ACC112 (cell line): ENCODE results near the gene PRM1.
"Not testable (repeated sequence)": the region's sequence is repeated elsewhere in the genome, so short reads cannot be mapped to it uniquely, and the experiment has no call there.

ENCODE experiments used
- H2AFZ ChIP-seq: fragments of 200-600 bp; sonication (generic); one replicate; pipeline ENCODE4 v1.6.0; 2017; ENCODE audit warnings: antibody characterized with exemption, low read length; ENCODE audit not compliant: unreplicated experiment
- H3K27ac ChIP-seq: fragments of 200-600 bp; sonication (generic); 2 replicates; pipeline ENCODE4 v1.5.1; 2014; ENCODE audit warnings: low read depth, mild to moderate bottlenecking, antibody characterized with exemption, low read length, moderate library complexity
- H3K27me3 ChIP-seq: fragments of 200-600 bp; sonication (generic); 2 replicates; pipeline ENCODE4 v1.6.1; 2014; ENCODE audit warnings: mild to moderate bottlenecking, antibody characterized with exemption, low read length, moderate library complexity, mixed read lengths; ENCODE audit not compliant: insufficient read depth
- H3K36me3 ChIP-seq: fragments of 200-600 bp; sonication (generic); 2 replicates; pipeline ENCODE4 v1.6.1; 2016; ENCODE audit warnings: mild to moderate bottlenecking, antibody characterized with exemption, low read length, moderate library complexity, mixed read lengths; ENCODE audit not compliant: insufficient read depth
- H3K4me1 ChIP-seq: fragments of 200-600 bp; sonication (generic); one replicate; pipeline ENCODE4 v1.6.1; 2016; ENCODE audit warnings: low read length, mixed read lengths; ENCODE audit not compliant: insufficient read depth, unreplicated experiment, control insufficient read depth
- H3K4me3 ChIP-seq: fragments of 200-600 bp; sonication (generic); 2 replicates; pipeline ENCODE4 v1.5.1; 2014; ENCODE audit warnings: mild to moderate bottlenecking, low read depth, low read length
- H3K79me2 ChIP-seq: fragments of 200-600 bp; sonication (generic); one replicate; pipeline ENCODE4 v1.6.0; 2016; ENCODE audit warnings: low read length; ENCODE audit not compliant: control insufficient read depth, unreplicated experiment, insufficient read depth

PRM1 gene

DNA sequence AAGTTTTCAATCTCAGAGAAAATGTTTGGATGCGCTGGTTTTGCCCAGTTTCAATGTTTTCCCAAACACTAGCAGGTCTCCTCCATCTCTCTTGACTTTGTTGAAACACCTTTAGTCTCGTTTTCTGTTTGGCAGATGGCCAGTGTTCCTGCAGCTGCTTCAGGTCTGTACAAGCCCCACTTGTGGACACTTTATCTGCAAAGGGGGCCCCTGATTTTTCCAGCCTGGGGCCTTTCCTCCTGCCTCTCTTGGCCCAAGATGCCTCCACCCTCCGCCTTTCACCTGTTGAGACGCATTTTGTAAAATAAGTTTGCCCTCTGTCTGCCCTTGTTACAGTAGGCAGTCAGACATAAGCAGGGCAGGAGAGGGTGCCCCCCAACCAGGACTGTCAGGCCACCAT lies 21.8 kb upstream of the PRM1 start:
- Histone ChIP-seq H3K79me2 (no peaks in the 10 kb centered on the region), H3K27ac (no peak overlapping the region), H3K27me3 (no peaks in the 10 kb centered on the region), H2AFZ (no peak overlapping the region), H3K36me3 (no peaks in the 10 kb centered on the region), H3K4me1 (no peaks in the 10 kb centered on the region), H3K4me3 (no peak overlapping the region)

DNA sequence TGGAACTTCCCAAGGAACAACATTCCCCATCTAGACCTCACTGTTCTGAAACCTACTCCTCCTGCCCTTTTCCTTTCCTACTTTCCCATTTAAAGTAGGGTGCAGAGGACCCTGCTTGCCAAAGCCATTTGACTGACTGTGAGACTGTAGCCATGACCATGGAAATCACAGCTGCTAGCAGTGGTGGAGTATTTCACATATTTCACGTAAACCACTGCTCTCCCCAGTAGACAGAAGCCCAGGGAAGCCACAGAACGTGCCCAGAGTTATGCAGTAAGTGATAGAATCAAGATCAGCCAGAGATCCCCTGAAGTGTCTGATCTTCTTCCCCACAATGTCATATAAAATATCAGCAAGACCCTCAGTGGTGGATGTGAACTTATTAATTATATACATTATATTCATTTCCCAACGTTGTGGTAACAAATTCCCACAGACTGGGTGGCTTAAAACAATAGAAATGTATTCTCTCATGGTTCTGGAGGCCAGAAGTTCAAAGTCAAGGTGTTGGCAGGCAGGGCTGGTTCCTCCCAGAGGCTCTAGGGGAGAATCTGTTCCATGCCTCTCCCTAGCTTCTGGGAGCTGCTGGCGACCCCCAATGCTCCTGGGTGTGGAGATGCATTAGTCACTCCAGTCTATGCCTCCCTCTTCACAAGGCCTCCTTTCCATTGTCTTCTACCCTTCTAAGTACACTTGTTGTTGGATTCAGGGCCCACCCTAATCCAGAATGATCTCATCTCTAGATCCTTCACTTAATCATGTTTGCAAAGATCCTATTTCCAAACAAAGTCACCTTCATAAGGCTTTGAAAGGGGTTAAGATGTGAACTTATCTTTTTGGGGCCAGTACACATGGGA lies 20.7 kb upstream of the PRM1 start:
- Histone ChIP-seq H3K4me1 (peaks cover 6% of the 10 kb centered on the region), H2AFZ (no peak overlapping the region), H3K4me3 (no peak overlapping the region), H3K36me3 (no peaks in the 10 kb centered on the region), H3K27ac (no peak overlapping the region), H3K79me2 (no peaks in the 10 kb centered on the region), H3K27me3 (no peaks in the 10 kb centered on the region)

DNA sequence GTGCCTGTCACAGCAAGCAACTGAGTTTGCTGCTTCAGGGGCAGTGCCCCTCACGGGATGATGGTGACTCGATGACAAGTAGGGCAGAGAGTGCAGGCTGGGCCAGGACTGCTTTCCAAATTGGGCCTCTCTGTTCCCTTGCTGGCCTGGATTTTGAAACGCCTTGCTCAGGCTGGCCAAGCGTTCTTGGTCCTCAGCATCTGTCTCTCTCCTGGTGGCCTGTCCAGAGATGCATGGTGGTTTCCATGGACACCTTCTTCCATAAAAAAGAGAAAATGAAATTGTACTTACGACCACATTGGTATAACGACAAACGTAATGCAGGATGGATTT lies 19.4 kb upstream of the PRM1 start:
- no peak overlapping the region for H3K4me3 ChIP-seq
- peaks cover 7% of the 10 kb centered on the region for H3K4me1 ChIP-seq

DNA sequence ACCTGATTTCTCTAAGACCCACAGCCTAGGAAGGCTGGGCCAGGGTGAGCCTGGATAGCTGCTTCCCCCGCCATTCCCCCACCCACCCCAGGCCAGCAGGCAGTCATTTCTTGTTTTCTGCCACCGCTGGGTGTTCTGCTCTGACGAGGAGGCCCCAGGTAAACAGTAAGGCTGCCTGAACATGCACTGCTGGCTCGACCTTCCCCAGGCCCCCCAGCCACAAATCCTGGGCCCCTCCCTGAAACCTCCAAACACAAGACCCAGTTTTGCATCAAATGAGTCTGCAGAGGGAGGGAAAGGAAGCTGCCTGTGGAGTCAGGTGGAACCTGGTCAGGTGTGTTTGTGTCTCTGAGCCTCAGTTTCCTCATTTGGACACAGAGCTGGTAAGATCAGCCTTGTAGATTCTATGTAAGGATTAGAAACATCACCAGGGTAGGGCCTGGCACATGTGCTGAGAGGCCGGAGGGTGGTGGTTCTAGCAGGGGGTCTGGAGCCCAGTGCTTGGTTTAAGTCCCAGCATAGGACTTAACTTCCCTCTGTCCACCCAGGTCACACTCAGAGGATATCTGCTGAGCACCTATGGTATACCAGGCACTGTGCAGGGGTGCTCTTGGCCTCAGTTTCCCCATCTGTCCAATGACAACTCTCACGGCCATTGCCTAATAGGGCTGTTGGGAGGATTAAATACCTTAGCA lies 18.9 kb upstream of the PRM1 start:
- Histone ChIP-seq H3K79me2 (no peaks in the 10 kb centered on the region), H2AFZ (no peak overlapping the region), H3K36me3 (no peaks in the 10 kb centered on the region), H3K27ac (no peak overlapping the region), H3K4me1 (peaks cover 7% of the 10 kb centered on the region), H3K4me3 (no peak overlapping the region), H3K27me3 (no peaks in the 10 kb centered on the region)

More for the DNA sequence above, 19.4 kb upstream of the PRM1 start:
- no peak overlapping the region for H3K27ac ChIP-seq
- no peaks in the 10 kb centered on the region for H3K79me2 ChIP-seq
- H3K36me3 ChIP-seq: no peaks in the 10 kb centered on the region
- no peak overlapping the region for H2AFZ ChIP-seq
- no peaks in the 10 kb centered on the region for H3K27me3 ChIP-seq

DNA sequence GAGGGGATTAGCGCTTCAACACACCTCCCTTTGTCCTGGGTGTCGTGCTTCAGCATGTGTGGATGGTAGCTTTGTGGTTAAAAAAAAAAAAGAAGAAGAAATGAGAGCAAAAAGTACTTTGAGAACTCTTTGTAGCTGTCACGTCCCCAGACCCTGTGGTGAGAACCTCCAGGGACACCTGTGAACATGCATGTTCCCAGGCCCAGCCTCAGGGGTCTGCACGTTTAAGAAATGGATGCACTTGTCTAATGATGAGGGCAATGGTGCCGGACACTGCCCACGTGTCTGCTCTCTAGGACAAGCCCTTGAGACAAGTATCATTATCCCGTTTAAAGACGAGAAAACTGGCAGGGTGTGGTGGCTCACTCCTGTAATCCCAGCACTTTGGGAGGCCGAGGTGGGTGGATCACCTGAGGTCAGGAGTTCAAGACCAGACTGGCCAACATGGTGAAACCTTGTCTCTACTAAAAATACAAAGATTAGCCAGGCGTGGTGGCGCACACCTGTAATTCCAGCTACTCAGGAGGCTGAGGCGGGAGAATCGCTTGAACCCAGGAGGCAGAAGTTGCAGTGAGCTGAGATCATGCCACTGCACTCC lies 17.9 kb upstream of the PRM1 start:
- not testable (repeated sequence) for H3K27ac ChIP-seq, H3K4me3 ChIP-seq, H3K79me2 ChIP-seq, H2AFZ ChIP-seq, H3K4me1 ChIP-seq, H3K36me3 ChIP-seq, H3K27me3 ChIP-seq

DNA sequence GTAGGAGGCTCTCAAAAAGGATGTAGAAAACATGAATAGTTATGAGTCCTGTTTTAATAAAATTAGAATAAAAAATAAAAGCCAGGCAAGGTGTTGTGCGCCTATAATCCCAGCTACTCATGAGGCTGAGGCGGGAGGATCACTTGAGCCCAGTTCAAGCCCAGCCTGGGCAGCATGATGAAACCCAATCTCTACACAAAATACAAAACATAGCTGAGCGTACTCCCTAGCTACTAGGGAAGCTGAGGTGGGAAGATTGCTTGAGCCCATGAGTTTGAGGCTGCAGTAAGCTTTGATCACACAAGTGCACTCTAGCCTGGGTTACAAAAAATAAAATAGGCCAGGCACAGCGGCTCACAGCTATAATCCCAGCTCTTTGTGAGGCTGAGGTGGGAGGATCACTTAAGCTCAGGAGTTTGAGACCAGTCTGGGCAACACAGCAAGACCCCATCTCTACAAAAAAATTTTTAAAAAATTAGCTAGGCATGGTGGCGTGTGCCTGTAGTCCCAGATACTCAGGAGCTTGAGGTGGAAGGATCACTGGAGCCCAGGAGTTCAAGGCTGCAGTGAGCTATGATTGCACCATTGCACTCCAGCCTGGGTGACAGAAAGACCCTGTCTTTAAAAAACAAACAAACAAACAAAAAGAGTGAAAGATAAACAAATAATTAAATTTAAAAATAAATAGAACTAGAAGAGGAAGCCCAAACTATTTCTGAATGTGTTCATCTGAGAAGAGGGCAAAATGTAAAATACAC lies 17.2 kb upstream of the PRM1 start:
- H3K27ac ChIP-seq: no peak overlapping the region
- no peak overlapping the region for H3K4me3 ChIP-seq
- no peaks in the 10 kb centered on the region for H3K79me2 ChIP-seq
- H2AFZ ChIP-seq: no peak overlapping the region
- H3K4me1 ChIP-seq: peaks cover 7% of the 10 kb centered on the region
- H3K27me3 ChIP-seq: no peaks in the 10 kb centered on the region
- H3K36me3 ChIP-seq: no peaks in the 10 kb centered on the region

DNA sequence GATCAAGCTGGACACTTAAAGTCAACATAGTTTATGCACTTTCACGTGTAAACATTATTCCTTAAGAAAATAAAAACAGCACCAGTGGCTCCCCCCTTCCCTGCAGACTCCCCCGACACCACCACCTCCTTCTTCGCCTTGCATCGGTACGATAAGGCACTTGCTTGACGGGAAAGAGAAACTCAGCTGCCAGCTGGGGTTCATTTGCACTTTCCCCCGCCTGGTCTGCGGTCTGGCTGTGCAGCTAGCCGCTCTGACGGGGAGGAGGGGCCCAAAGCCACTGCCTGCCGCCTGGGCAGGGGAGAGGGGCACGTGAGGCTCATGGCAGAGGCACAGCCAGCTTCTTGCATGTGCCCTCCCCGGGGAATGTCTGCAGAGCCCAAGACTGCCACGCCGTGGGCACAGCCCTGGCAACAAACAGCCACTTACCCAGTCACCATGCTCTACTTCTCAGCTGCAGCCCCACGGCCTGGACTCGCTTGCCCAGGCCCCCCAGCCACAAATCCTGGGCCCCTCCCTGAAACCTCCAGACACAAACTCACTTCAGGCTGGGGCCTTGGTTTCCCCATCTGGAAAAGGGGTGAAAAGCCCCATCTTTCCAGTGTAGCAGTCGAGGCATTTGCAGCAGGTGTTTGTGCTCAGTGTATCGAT lies 16.5 kb upstream of the PRM1 start:
- Histone ChIP-seq H3K4me3 (peak overlapping the region; percentile 31), H3K79me2 (no peaks in the 10 kb centered on the region), H3K4me1 (peaks cover 7% of the 10 kb centered on the region), H3K27me3 (no peaks in the 10 kb centered on the region), H2AFZ (no peak overlapping the region), H3K27ac (no peak overlapping the region), H3K36me3 (no peaks in the 10 kb centered on the region)

DNA sequence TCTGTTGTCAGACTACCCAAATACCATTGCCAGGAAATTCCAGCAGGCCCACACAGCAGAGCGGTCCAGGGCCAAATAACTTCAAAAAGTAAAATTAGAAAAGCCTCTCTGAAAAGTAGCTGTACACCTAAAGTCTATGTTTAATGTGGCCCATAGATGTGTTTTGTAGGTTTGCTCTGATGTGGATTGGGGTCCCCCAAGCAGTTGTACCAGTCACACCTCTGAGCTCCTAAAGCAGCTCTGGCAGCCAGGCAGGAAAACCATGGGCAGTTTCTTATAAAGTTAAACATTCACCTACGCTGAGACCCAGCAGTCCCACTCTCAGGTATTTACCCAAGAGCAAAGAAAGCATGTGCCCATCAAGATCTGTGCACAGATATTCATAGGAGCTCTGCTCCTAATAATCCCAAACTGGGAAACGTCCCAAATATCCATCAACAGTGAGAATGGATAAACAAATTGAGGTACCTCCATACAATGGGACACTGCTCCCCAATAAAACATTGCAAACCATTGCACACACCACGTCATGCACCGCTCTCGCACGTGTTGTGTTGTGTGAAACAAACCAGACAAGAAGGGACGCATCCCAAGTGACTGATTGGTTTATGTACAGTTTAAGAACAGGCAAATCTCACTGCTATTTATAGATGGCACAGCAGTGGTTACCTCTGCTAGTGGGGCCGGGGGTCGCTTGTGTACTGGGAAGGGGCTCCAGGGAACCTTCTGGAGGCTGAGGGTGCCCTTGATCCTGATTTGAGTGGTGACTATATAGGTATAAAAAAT lies 15.8 kb upstream of the PRM1 start:
- H3K36me3 ChIP-seq: no peaks in the 10 kb centered on the region
- peak overlapping the region; percentile 31; the same call in 1 of the 2 replicates for H3K4me3 ChIP-seq
- peaks cover 7% of the 10 kb centered on the region for H3K4me1 ChIP-seq
- H3K27ac ChIP-seq: no peak overlapping the region
- H3K79me2 ChIP-seq: no peaks in the 10 kb centered on the region
- no peaks in the 10 kb centered on the region for H3K27me3 ChIP-seq
- H2AFZ ChIP-seq: no peak overlapping the region

DNA sequence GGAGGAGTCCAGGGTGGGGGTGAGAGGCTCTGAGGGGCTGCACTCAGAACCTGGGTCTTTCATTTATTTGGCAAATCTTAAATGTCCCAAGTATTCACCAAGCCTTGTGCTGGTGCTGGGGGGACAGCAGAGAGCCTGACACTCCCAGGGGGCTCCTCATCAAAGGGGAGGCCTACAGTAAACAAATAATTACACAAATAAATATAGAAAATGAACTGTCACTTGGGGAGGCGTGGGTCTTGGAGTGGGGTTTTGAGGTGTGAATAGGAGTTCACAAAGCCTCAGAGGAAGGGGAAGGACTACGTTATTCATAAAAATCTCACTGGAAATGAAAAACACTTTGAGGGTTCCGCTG lies 15.2 kb upstream of the PRM1 start:
- H3K79me2 ChIP-seq: no peaks in the 10 kb centered on the region
- no peaks in the 10 kb centered on the region for H3K27me3 ChIP-seq
- no peaks in the 10 kb centered on the region for H3K36me3 ChIP-seq
- H3K27ac ChIP-seq: no peak overlapping the region
- H3K4me3 ChIP-seq: no peak overlapping the region
- H3K4me1 ChIP-seq: peaks cover 7% of the 10 kb centered on the region
- H2AFZ ChIP-seq: no peak overlapping the region

DNA sequence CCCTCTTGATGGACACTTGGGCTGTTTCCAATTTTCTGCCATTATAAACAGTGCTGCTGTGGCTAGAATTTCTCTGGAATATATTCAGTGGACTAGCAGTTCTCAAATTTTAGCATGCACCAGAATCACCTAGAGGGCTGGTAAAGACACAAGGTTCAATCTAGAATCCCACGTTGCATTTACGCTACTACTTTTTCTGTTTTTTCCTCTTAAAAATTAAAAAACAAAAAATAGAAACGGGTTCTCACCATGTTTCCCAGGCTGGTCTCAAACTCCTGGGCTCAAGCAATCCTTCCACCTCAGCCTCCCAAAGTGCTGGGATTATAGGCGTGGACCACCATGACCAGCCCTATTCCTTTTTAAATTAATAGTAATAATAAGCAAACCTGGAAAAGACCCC lies 14.5 kb upstream of the PRM1 start:
- Histone ChIP-seq H3K36me3 (no peaks in the 10 kb centered on the region), H3K79me2 (no peaks in the 10 kb centered on the region), H2AFZ (no peak overlapping the region), H3K27me3 (0 out of 2 replicates have a peak, but pooled peaks cover 1% of the 10 kb centered on the region), H3K4me3 (no peak overlapping the region), H3K27ac (no peak overlapping the region), H3K4me1 (peaks cover 7% of the 10 kb centered on the region)
